Measurements from ENCODE around the gene SMNDC1.
A peak's percentile ranks its signal among the peaks of the same experiment; 100 is the strongest.
"Not testable (repeated sequence)": the region's sequence is repeated elsewhere in the genome, so short reads cannot be mapped to it uniquely, and the experiment has no call there.

The SMNDC1 gene

GRCh38 chr10:110278562-110279406, 25.9 kb downstream of the SMNDC1 start:
- DNase-seq: no peak

- DNase-seq: no peak
These were observed 27.1 kb downstream of the SMNDC1 start for GRCh38 chr10:110277591-110277990.

- DNase-seq: no peak
These were observed 28.1 kb downstream of the SMNDC1 start for GRCh38 chr10:110276603-110277002.

- DNase-seq: no peak
These were observed 29.5 kb downstream of the SMNDC1 start for GRCh38 chr10:110275128-110275729.

GRCh38 chr10:110274647-110275046, 30.1 kb downstream of the SMNDC1 start:
- no peak for DNase-seq

GRCh38 chr10:110274072-110274627, 30.6 kb downstream of the SMNDC1 start:
- DNase-seq: no peak

- DNase-seq: peak; percentile 81
These were observed 31.2 kb downstream of the SMNDC1 start for GRCh38 chr10:110273474-110273873.

GRCh38 chr10:110272995-110273394, 31.7 kb downstream of the SMNDC1 start:
- DNase-seq: not testable (repeated sequence)

GRCh38 chr10:110269374-110270318, 35.1 kb downstream of the SMNDC1 start:
- DNase-seq: no peak

GRCh38 chr10:110268971-110269370, 35.7 kb downstream of the SMNDC1 start:
- no peak for DNase-seq

- no peak for DNase-seq
These were observed 36.3 kb downstream of the SMNDC1 start for GRCh38 chr10:110268442-110268841.

- no peak for DNase-seq
These were observed 37.4 kb downstream of the SMNDC1 start for GRCh38 chr10:110267276-110267675.

GRCh38 chr10:110265573-110266193, 39.0 kb downstream of the SMNDC1 start:
- no peak for DNase-seq

- DNase-seq: no peak
These were observed 41.6 kb downstream of the SMNDC1 start for GRCh38 chr10:110263164-110263563.

- peak; percentile 27 for DNase-seq
These were observed 43.8 kb downstream of the SMNDC1 start for GRCh38 chr10:110260746-110261477.

GRCh38 chr10:110259317-110259716, 45.4 kb downstream of the SMNDC1 start:
- DNase-seq: no peak

- no peak for DNase-seq
These were observed 46.2 kb downstream of the SMNDC1 start for GRCh38 chr10:110258542-110258941.

- no peak for DNase-seq
These were observed 50.3 kb downstream of the SMNDC1 start for GRCh38 chr10:110254467-110254866.

GRCh38 chr10:110252151-110252550, 52.6 kb downstream of the SMNDC1 start:
- no peak for DNase-seq

- not testable (repeated sequence) for DNase-seq
These were observed 53.3 kb downstream of the SMNDC1 start for GRCh38 chr10:110251392-110251791.

- not testable (repeated sequence) for DNase-seq
These were observed 55.2 kb downstream of the SMNDC1 start for GRCh38 chr10:110249489-110249888.

- not testable (repeated sequence) for DNase-seq
These were observed 56.9 kb downstream of the SMNDC1 start for GRCh38 chr10:110247833-110248232.

All from fibroblast of skin of right quadriceps (primary cell).